Measurements from ENCODE around the gene TMEM256. TPM values are rescaled to one million over a fixed set of nuclear protein-coding genes. Genes with fewer than 3 reads are reported as not detected.
A peak's percentile ranks its signal among the peaks of the same experiment; 100 is the strongest.

Gene TMEM256
- total and polyA plus RNA-seq, 2 of the 8 experiments (the other 6 are each of a cell fraction or from before 2014, with no cell fraction given), result 97.0 to 350 TPM

- TF ChIP-seq TCF12 (IDR thresholded peaks at IDR 0.05; ENCODE audit: low read depth, low read length) (peak; percentile 67; the same call in 1 of the 2 replicates), RAD21 (IDR thresholded peaks at IDR 0.05 in 1 of 2, conservative IDR thresholded peaks at IDR 0.05 in 1 of 2; ENCODE audit: low read depth in 2 of 2, low read length in 2 of 2) (peak; percentile 93 to 97), TAF7 (optimal IDR thresholded peaks at IDR 0.05; ENCODE audit: borderline replicate concordance, low read depth, low read length) (peak; percentile 21), SIN3A (conservative IDR thresholded peaks at IDR 0.05 in 1 of 2, IDR thresholded peaks at IDR 0.05 in 1 of 2; ENCODE audit: low read depth in 1 of 2, low read length in 2 of 2) (peak; percentile 69 to 77; a peak in 2 of 4 replicates), GABPA (IDR thresholded peaks at IDR 0.05; ENCODE audit: borderline replicate concordance, insufficient read depth, low read length) (peak; percentile 76; the same call in 1 of the 2 replicates), POLR2A (IDR thresholded peaks at IDR 0.05; ENCODE audit: control extremely low read depth in 1 of 2, low read depth in 2 of 2, low read length in 2 of 2) (no peak), KDM5A (IDR thresholded peaks at IDR 0.05; ENCODE audit: low read length) (no peak), POLR2AphosphoS5 (IDR thresholded peaks at IDR 0.05; ENCODE audit: low read depth, low read length) (peak; percentile 44; the same call in 1 of the 2 replicates), USF2 (IDR thresholded peaks at IDR 0.05; ENCODE audit: low read length) (no peak), SUZ12 (IDR thresholded peaks at IDR 0.05; ENCODE audit: low read length) (no peak), ASH2L (IDR thresholded peaks at IDR 0.05; ENCODE audit: low read length) (no peak), SP2 (IDR thresholded peaks at IDR 0.05; ENCODE audit: low read length) (no peak), NRF1 (IDR thresholded peaks at IDR 0.05; ENCODE audit: low read depth, low read length) (no peak), KDM4A (IDR thresholded peaks at IDR 0.05; ENCODE audit: low read depth, low read length, severe bottlenecking) (no peak)
These were observed 47.8 kb downstream of the TMEM256 start (continued) for GRCh38 chr17:7356072-7356549.

All from H1 (cell line).